HUES48 (cell line): ENCODE results near the gene HPS5.
"Not testable (repeated sequence)": the region's sequence is repeated elsewhere in the genome, so short reads cannot be mapped to it uniquely, and the experiment has no call there.

Experiments used
- H3K27ac ChIP-seq: one replicate; pipeline ENCODE4 v1.7.0; 2013; ENCODE audit warnings: low read depth, low read length, inconsistent platforms
- H3K27me3 ChIP-seq: 2 replicates; pipeline ENCODE4 v1.6.1; 2013; ENCODE audit warnings: mild to moderate bottlenecking, low read length; ENCODE audit not compliant: control insufficient read depth, insufficient read depth
- H3K36me3 ChIP-seq: 2 replicates; pipeline ENCODE4 v1.6.1; 2013; ENCODE audit warnings: low read length; ENCODE audit not compliant: control insufficient read depth, insufficient read depth
- H3K4me1 ChIP-seq: 2 replicates; pipeline ENCODE4 v1.6.1; 2013; ENCODE audit warnings: mild to moderate bottlenecking, low read length; ENCODE audit not compliant: control insufficient read depth, insufficient read depth
- H3K4me3 ChIP-seq: 2 replicates; pipeline ENCODE4 v1.5.1; 2013; ENCODE audit warnings: mild to moderate bottlenecking, low read depth, low read length
- H3K9ac ChIP-seq: 2 replicates; pipeline ENCODE4 v1.6.1; 2013; ENCODE audit warnings: mild to moderate bottlenecking, low read depth, low read length, moderate library complexity
- H3K9me3 ChIP-seq: 2 replicates; pipeline ENCODE4 v1.6.1; 2013; ENCODE audit warnings: low read length; ENCODE audit not compliant: control insufficient read depth, insufficient read depth

HPS5 gene

GRCh38 chr11:18270102-18270501, 51.8 kb downstream of the HPS5 start:
- H3K4me3 ChIP-seq: no peak overlapping the region
- H3K9ac ChIP-seq: no peak overlapping the region
- no peaks in the 10 kb centered on the region for H3K4me1 ChIP-seq
- no peak overlapping the region for H3K27ac ChIP-seq
- no peaks in the 10 kb centered on the region for H3K9me3 ChIP-seq
- H3K36me3 ChIP-seq: no peaks in the 10 kb centered on the region
- H3K27me3 ChIP-seq: no peaks in the 10 kb centered on the region

- H3K27me3 ChIP-seq, H3K9me3 ChIP-seq, H3K4me1 ChIP-seq, H3K4me3 ChIP-seq, H3K9ac ChIP-seq, H3K36me3 ChIP-seq, H3K27ac ChIP-seq: not testable (repeated sequence)
These were observed 52.7 kb downstream of the HPS5 start for GRCh38 chr11:18269252-18269651.

- not testable (repeated sequence) for H3K27me3 ChIP-seq, H3K27ac ChIP-seq, H3K4me1 ChIP-seq, H3K4me3 ChIP-seq, H3K9ac ChIP-seq, H3K36me3 ChIP-seq, H3K9me3 ChIP-seq
These were observed 54.4 kb downstream of the HPS5 start for GRCh38 chr11:18267335-18268133.

- Histone ChIP-seq H3K4me3 (no peak within 1 kb of the TSS), H3K27ac (no peak within 1 kb of the TSS), H3K9ac (no peak within 1 kb of the TSS), H3K9me3 (no peaks in the 10 kb centered on the region), H3K4me1 (no peaks in the 10 kb centered on the region), H3K27me3 (no peaks in the 10 kb centered on the region), H3K36me3 (no peaks in the 10 kb centered on the region)
These were observed 56.0 kb downstream of the HPS5 start, which contains the start of gene SAA1 for GRCh38 chr11:18265949-18266348. SAA1 (plus strand) TSS chr11:18266264; CDS start chr11:18266888, 624 bp downstream.

GRCh38 chr11:18264677-18265555, 57.0 kb downstream of the HPS5 start:
- no peaks in the 10 kb centered on the region for H3K4me1 ChIP-seq
- no peaks in the 10 kb centered on the region for H3K27me3 ChIP-seq
- H3K27ac ChIP-seq: no peak overlapping the region
- H3K9ac ChIP-seq: no peak overlapping the region
- no peaks in the 10 kb centered on the region for H3K9me3 ChIP-seq
- H3K36me3 ChIP-seq: no peaks in the 10 kb centered on the region
- no peak overlapping the region for H3K4me3 ChIP-seq

GRCh38 chr11:18264035-18264434, 57.9 kb downstream of the HPS5 start:
- Histone ChIP-seq H3K27me3 (no peaks in the 10 kb centered on the region), H3K9me3 (no peaks in the 10 kb centered on the region), H3K9ac (no peak overlapping the region), H3K4me1 (no peaks in the 10 kb centered on the region), H3K27ac (no peak overlapping the region), H3K4me3 (no peak overlapping the region), H3K36me3 (no peaks in the 10 kb centered on the region)

- not testable (repeated sequence) for H3K9ac ChIP-seq
These were observed 59.1 kb downstream of the HPS5 start for GRCh38 chr11:18262681-18263350.

GRCh38 chr11:18261721-18262120, 60.2 kb downstream of the HPS5 start:
- Histone ChIP-seq H3K9ac (no peak overlapping the region), H3K9me3 (no peaks in the 10 kb centered on the region), H3K36me3 (no peaks in the 10 kb centered on the region), H3K27ac (no peak overlapping the region), H3K4me3 (no peak overlapping the region), H3K27me3 (no peaks in the 10 kb centered on the region), H3K4me1 (no peaks in the 10 kb centered on the region)

More at GRCh38 chr11:18262681-18263350, 59.1 kb downstream of the HPS5 start:
- not testable (repeated sequence) for H3K27ac ChIP-seq, H3K9me3 ChIP-seq, H3K4me3 ChIP-seq, H3K4me1 ChIP-seq, H3K27me3 ChIP-seq, H3K36me3 ChIP-seq

GRCh38 chr11:18259259-18259658, 62.7 kb downstream of the HPS5 start:
- no peak overlapping the region for H3K9ac ChIP-seq

GRCh38 chr11:18254781-18255361, 67.1 kb downstream of the HPS5 start:
- no peaks in the 10 kb centered on the region for H3K36me3 ChIP-seq
- H3K9ac ChIP-seq: no peak overlapping the region
- H3K27ac ChIP-seq: no peak overlapping the region
- no peaks in the 10 kb centered on the region for H3K27me3 ChIP-seq
- H3K4me3 ChIP-seq: no peak overlapping the region
- no peaks in the 10 kb centered on the region for H3K9me3 ChIP-seq
- no peaks in the 10 kb centered on the region for H3K4me1 ChIP-seq

More at GRCh38 chr11:18259259-18259658, 62.7 kb downstream of the HPS5 start:
- Histone ChIP-seq H3K27me3 (no peaks in the 10 kb centered on the region), H3K36me3 (no peaks in the 10 kb centered on the region), H3K27ac (no peak overlapping the region), H3K4me1 (no peaks in the 10 kb centered on the region), H3K4me3 (no peak overlapping the region), H3K9me3 (no peaks in the 10 kb centered on the region)
